GM21390 (cell line): ENCODE measurements around the gene KCNIP4.
"Not testable (repeated sequence)": the region's sequence is repeated elsewhere in the genome, so short reads cannot be mapped to it uniquely, and the experiment has no call there.

ENCODE experiments used
- ATAC-seq: cut with Tn5 transposase; IDR thresholded peaks from one replicate; pipeline ENCODE4 v1.9.1; 2021; ENCODE audit not compliant: unreplicated experiment

KCNIP4 gene

DNA sequence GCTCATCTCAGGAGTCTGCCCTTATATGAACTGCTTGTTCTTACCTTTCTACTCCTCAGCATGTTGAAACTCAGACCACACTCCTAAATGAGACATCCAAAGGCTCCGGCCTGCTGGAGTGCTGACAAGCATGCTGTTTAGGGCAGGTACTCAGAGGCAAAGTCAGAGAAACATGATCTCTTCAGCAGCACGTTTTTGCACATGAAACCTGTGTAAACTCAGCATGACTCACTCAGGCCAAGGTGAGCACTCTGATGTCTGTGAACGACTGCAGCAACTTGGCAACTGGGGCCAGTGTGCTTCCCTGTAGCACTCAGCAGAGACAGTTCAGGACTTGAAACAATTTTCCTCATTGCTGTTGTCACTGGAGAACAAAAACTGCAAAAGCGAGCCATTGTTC is 1138.8 kb downstream of the KCNIP4 start:
- ATAC-seq: no peak

DNA sequence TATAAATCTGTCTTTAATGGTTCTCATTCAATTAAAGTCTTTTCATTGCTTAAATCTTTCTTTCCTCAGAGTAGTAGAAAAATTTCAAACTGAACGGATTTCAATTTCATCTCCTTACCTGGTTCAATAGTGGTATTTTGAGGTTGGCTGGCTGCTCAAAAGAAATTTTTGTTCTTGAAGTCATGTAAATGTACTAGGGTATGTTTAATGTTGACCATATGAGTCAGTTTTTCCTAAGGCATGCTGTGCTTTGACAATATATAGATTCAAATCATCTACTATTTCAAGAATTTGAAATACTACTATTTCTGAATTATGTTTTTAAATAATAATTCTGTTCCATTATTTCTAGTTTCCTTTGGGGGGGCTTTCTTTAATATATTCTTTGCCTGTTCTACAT is 1142.9 kb downstream of the KCNIP4 start:
- no peak for ATAC-seq

DNA sequence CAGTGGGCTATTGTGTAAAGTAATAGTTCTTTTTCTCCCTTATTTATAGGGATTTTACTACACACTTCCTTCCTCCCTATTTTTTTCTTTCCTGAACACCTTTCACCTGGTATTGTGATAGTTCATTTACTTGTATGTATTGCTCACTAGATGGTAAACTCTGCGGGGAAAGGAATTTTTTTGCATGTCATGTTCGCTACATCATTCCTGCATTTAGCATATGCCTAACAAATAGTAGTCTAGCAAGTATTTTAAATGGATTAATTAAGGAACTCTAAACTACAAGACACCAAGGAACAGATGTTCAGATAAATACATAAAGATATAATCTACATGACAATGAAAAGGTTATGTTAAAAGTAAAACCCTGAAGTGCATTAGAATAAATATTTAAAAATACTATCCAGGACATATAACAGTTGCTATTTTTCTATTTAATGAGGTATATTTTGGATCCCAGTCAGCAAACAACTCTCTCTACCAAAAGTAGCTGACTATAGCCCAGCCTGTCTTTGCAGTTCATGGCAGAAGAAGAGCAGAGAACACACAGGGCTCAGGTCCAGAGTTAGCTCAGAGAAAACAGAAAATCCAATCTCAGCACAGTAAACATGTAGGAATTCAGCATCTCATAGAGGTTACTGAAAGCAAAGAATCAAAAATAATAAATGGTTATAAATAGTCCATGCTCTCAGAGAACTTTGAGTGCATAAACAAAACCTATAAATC is 1160.5 kb downstream of the KCNIP4 start:
- no peak for ATAC-seq

DNA sequence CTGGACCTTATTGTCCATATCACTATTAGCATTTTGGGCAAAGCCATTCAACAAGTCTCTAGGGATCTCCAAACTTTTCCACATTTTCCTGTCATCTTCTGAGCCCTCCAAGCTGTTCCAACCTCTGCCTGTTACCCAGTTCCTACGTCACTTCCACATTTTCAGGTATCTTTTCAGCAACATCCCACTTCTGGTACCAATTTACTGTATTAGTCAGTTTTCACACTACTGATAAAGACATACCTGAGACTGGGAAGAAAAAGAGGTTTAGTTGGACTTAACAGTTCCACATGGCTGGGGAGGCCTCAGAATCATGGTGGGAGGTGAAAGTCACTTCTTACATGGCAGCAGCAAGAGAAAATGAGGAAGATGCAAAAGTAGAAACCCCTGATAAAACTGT is 1165.4 kb downstream of the KCNIP4 start:
- ATAC-seq: not testable (repeated sequence)

DNA sequence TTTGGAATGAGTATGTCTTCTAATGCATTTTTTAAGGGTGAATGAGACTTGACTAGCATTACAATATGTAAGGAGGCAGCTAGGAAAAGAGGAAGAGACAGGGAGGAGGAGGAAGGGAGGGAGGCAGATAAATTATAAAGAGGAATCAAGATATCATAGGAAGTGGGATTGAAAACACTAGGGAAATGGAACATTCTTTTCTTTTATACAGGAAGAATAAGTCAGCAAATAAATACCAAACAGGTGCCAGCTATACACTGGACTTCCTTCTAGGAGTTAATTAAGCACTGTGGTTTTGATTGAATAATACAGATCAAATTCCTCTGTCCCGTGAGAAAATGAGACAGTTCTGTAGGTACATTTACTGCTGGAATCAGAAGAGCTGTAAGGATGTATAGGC is 1169.7 kb downstream of the KCNIP4 start:
- no peak for ATAC-seq

DNA sequence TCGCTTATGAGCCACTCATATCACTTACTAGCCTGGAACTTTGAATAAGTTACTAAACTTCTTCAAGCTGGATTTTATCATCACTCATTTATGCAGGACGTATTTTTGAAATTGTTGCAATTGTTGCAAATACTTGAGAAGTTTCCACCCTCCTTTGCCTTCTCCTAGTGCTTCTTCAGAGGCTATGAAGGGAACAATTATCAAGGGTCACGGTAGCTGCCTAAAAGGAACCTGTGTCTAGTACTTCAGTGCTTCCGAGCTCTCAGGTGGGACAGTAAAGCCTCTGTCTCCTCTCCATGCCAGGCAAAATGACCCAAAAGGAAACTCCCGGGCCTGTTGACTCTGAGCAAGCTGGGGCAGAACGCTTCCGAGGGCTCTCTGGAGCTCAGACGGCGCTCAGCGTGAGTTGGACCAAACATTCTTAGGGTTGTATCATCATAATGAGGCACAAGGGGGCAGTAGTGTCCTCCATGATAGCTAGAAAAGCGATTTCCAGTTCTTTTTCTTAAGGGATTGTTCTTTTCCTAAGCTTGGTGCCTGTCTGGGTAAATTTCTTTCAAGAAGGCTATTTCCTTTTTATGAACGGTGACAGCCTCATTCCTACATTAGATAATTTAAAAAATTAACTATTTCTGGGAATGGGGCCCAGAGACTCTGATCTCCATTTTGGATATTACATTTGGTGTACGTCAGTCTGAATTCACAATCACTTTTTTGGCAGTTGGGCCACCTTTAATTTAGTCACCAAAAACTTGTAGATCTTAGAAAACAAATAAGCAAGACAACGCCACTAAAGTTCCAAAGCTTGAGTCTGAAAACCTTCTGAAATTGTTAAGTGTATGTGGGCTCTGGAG is 1175.2 kb downstream of the KCNIP4 start:
- peak; percentile 89 for ATAC-seq

DNA sequence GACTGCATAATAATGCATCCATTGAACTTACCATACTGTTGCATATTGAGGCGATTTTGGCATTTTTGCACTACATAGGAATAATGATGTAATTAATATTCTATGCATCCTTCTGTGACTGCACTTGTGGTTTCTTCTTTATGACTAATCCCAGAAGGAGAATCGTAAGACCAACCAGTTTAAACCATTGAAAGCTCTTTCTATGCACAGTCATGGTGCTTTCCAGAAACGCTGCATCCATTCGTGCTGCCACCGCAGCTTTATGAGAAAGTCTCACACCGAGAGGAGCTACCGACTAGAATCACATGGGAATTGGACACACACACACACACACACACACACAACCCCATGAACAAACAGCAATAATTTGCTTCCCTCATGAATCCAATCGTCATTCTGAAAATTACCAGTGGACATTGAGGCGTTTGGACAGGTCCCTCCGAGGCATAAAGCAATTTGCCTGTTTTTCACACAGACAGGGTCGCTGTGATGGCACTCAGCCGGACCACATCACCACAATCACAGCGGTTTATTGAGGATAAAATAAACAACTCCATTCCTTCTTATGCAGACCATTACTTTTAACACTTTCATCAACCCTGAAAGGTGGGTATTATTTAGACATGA is 1184.1 kb downstream of the KCNIP4 start:
- no peak for ATAC-seq

DNA sequence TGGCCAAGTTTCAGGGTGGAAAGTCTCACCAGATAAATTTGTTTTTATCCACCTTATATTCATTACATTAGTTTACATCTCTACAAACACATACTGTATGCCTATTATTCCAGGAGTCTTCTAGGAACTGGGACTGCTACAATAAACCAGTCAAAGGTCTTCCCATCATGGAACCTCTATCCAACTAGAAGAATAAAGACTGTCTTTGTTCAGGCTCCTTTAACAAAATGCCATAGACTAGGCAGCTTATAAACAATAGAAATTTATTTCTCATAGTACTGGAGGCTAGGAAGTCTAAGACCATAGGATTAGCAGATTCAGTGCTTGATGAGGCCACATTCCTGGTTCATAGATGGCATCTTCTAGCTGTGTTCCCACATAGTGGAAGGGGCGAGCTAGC is 1186.7 kb downstream of the KCNIP4 start:
- ATAC-seq: no peak

DNA sequence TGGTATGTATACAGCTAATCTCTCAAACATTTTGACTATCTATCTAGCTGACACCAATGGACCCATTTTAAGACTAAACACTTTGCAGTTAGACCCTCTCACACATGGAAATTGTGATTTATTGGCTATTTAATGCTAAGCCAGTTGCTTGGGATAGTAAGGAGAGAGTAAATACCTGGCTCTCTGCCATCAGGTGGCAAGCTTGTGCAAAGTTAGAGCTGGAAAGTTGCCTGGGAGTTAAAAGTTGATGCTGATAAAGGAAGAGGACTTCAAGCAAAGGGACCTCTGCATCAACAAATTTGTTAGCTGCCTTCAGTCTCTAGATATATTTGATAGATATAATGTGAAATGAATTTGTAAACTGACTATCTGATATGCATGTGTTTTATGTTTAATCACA is 1187.2 kb downstream of the KCNIP4 start:
- no peak for ATAC-seq

DNA sequence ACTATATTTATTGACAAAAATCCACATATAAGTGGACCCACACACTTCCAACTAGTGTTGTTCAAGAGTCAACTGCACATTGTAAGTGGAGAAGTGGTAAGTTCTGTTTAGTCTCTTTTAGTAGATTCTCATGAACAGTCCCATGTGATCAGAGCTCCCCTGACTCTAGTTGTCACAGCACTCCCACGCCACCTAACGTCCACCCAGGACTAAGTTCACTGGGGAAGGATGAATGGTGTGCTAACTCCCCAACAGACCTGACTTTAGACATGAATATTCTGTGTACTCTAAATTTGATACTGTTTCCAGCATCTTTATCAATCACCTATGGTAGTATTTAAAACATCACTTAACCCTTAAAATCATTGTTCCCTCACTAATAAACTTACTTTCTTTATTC is 1188.5 kb downstream of the KCNIP4 start:
- no peak for ATAC-seq

DNA sequence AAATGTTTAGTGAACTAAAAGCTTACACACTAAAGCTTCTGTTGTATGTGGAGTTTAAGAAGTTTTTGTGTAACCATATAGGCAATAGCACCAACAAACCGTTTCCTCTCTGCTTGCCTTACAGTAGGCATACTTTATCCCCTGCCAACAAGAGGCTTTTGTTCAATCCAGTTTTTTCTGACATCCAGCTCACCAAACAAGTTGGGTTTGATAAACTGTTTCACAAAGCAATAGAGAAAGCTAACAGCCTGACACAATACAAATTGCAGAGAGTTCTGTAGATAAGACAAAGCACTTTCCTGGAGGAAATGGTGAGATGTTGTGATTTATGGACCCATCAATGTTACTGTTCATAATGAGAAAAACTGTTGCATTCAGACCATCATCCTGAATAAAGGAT is 1194.5 kb downstream of the KCNIP4 start:
- ATAC-seq: no peak

DNA sequence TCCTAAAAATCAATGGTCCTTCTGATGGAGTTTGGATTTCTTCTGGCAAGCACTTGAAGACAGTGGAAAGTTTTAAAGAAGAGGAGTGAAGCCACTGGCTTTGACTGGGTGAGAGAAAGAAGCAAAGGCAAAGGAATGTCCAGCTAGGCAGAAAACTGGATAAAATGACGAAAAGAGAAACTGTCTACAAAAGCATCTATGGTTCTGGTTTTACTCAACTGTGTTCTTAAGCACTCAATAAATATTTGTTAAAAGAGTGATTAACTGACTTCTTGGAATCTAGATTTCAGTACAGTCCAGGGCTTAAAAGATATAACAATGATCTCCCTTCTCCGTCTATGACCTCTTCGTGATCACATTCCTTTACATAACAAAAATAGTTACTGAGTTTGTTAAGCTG is 1195.9 kb downstream of the KCNIP4 start:
- ATAC-seq: no peak

DNA sequence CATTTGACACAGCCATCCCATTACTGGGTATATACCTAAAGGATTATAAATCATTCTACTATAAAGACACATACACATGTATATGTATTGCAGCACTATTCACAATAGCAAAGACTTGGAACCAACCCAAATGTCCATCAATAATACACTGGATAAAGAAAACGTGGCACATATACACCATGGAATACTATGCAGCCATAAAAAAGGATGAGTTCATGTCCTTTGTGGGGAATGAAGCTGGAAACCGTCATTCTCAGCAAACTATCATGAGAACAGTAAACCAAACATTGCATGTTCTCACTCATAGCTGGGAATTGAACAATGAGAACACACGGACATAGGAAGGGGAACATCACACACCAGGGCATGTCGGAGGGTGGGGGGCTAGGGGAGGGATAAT is 1202.6 kb downstream of the KCNIP4 start:
- ATAC-seq: not testable (repeated sequence)

DNA sequence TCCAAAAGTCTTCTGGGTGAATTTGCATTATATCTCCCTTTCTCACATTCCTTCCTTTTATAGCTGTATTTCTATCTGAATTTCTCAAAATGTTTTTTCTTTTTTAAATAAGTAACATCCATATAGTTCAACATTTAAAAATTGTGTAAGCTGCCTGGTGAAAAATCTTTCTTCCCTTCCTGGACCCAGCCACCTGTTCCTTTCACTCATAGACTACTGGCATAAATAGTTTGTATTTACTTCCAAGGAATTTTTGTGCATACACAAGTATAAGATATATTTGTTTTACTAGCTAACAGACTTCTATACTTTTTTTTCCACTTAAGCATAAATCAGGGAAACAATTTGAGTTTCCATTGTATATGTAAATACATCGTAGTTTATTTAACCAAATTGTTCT is 1212.6 kb downstream of the KCNIP4 start:
- ATAC-seq: no peak

DNA sequence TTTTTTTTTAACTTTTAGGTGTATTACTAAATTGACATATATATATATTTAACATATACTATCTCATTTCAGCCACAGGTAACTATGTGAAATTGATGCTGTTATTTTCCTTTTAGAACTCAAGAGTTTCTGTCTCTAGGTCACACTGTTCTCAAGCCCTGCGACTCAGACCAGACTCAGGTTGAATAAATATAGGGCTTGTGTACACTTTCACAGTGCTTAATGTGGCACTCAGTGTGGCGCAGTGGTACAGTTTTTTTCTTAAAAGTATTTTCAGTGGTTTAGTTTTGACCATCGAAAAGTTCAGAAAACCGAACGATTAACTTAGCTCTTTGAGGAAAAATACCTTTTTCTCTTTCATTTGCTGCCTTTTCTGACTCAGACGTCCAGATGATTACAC is 1223.7 kb downstream of the KCNIP4 start:
- ATAC-seq: peak; percentile 92

DNA sequence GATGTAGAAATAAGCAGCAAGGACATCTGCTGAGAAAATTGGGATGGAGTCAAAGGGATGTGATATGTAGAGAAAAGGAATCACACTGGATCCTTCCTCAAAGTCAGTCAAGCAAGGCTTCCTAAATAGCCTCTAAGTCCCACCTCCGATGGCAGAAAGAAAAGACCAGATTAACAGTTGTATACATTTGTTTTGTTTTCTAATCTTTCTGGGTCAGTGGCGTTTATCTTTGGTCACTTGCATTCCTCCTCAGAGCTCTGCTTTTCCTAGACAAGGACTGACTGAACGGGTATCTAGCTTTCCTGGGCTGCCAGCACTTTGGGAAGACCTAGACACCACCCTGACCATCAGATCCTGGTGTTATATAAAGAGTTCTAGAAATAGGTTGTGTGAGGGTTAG is 1225.1 kb downstream of the KCNIP4 start:
- ATAC-seq: no peak

DNA sequence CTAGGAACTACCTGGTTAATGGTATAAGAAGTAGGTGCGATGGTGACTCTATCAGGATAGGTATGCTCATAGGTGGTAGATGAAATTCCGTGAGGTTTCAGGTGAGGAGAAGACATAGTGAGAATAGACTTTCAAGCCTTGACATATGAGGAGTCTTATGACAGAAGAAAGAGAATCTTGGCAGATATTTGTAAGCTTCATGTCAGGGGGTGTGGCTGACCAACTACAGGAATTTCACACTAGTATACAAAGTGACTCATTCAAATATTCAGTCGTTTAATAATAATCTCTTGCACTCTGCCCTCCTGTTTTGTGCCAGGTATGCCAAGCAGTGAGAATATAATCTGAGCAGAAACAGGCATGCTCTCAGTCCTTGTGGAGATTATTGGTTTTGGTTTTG is 1225.6 kb downstream of the KCNIP4 start:
- ATAC-seq: no peak

DNA sequence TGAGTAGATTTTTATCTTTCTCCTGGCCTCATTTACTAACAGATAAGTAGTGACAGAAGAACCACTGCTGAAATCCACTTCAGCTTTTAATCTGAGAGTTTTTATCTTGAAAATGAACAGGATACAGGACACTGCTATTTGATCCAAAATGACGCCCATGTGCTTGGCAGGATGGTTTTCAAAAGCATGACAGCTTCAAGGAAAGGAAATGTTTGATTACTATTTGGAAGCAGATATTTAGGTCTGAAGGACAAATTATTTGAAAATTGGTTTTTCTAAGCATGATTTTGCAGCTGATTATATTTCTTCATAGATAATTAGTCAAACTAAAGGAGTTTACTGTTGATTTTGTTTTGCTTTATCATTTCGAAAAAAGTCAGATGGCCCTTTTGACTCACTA is 1237.2 kb downstream of the KCNIP4 start:
- no peak for ATAC-seq

DNA sequence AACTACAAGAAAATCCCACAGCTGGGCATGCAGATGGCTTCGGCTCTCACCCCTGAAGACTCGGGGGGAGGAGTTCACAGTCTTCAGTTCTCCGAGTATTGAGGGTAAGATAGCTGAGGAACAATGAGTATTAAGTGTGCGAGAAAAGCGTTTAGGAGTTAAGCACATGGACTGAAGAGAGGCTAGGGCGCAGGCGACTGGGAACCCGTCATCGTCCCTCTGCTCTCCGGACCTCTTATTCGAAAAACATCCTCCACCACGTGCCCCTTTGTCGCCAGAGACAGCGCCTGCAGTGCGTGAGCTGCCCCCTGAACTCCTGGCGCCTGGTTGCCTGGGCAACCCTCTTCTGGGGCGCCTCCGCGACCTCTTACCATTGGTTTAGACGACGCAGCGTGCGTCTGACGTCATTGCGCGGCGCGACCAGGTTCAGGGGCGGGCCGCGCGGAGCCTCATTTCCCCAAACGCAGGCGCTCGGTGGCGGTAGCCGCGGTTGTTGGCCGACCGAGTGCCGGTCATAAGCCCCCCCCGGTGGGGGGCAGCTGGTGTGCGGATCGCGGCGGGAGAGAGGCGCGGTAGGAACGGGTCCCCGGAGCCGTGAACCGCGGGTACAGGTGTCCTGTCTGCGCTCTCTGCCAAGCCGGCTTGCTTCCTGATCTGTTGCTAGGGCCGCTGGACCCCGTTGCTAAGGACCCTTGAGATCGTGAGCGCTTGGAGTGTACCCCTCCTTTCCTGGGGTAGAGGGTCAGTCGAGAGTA is 1248.4 kb downstream of the KCNIP4 start, which contains the start of gene PACRGL:
TSS of gene PACRGL (plus strand) at position 452 of the 755 bp plus-strand sequence. CDS start 4,024 bp downstream, outside the sequence.
- peak; percentile 100 for ATAC-seq

DNA sequence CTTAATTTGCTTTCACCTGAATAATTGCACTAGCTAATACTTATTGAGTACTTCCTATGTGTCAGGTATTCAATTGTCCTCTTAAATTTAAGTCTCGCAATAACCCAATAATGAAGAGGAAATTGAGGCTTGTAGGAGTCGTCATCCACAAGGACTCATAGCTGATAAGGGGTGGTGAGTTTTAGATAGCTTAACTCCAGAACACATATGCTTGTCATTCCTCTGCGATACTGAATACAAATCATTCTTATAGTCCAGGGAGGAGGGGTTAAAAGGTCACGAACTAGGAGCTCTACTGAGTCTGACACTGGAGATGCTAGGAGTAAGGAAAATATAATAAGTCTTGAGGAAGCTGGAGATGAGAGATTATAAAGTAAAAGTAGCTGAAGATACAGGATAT is 1249.8 kb downstream of the KCNIP4 start:
- ATAC-seq: no peak

DNA sequence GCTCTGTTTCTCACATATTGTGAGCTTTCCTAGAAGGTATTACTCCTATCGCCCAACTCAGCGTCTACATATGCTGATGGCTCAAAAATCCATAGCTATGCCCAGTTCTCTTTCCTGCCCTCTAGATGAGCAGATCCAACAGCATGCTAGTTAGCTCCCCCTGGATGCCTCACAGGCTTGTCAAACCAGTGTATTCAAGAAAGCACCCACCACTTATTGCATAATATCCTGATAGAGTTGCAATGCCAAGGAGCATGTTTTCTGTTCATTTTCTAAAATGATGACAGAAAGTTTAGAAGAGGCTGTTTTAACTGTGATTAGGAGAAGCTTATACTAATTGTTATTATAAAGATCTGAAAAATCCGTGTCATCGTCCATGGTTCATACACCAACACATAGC is 1250.2 kb downstream of the KCNIP4 start:
- no peak for ATAC-seq
